ENCODE measurements around the gene CPT2. TPM values are rescaled to one million over a fixed set of nuclear protein-coding genes. Genes with fewer than 3 reads are reported as not detected.

CPT2 gene
- total and polyA plus RNA-seq, 2 of the 13 experiments (the other 11 are each of a cell fraction or from before 2014, with no cell fraction given): 12.6 to 14.6 TPM

DNA sequence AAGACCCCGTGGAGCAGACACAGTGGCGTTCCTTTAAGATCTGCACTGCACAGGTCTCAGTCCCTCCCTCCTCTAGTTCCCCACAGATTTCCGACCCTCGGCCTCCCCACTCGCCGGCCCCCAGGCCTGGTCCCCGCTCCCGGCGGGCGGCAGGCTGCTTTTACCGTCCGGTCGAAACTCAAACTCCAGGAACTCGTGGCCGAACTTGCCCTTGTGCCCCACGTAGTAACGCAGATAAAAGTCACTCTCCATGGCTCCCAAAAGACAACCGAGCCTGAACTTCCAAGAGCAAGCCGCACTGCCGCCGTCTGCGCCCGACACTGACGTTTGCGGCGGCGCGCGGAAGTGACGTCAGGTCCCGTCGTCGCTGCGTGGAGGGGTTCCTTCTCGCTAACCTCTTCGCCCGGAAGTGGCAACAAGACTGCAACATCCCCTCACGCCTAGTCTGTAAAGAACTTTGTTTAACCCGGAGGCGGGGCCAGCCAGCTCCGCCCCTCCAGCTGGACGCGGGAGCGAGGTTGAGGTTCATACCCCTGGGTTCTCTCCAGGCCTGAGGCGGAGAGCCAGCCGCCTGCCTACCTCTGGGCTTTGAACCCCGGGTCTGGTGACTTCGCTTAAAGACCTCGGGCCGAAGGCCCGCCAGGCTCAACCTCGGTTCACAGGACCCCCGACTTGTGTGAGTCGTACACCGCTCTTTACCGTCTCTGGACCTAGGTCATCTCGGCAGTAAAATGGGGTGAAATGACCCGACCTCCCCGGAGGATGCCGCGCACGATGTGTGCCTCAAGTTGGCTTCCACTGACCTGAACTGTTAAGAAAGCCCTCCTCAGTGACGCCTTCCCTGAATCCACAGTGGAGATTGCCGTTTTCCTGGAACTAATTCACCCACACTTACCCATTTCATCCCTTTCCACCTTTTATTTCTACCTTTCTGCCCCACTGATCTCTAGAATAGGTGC lies 41.9 kb downstream of the CPT2 start, which contains the start of gene MAGOH (continued):
- TF ChIP-seq ZNF878 (CRISPR knock-in tag; IDR thresholded peaks at IDR 0.05): peak; percentile 76; the same call in 1 of the 2 replicates
- no peak for TF ChIP-seq NR2F2 (IDR thresholded peaks at IDR 0.05; ENCODE audit: borderline replicate concordance, low read depth)
- TF ChIP-seq, protein P1, sequence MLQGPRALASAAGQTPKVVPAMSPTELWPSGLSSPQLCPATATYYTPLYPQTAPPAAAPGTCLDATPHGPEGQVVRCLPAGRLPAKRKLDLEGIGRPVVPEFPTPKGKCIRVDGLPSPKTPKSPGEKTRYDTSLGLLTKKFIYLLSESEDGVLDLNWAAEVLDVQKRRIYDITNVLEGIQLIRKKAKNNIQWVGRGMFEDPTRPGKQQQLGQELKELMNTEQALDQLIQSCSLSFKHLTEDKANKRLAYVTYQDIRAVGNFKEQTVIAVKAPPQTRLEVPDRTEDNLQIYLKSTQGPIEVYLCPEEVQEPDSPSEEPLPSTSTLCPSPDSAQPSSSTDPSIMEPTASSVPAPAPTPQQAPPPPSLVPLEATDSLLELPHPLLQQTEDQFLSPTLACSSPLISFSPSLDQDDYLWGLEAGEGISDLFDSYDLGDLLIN (CRISPR knock-in tag; IDR thresholded peaks at IDR 0.05; ENCODE audit: borderline replicate concordance): peak; percentile 36; the same call in 1 of the 2 replicates
- TF ChIP-seq, protein P2, sequence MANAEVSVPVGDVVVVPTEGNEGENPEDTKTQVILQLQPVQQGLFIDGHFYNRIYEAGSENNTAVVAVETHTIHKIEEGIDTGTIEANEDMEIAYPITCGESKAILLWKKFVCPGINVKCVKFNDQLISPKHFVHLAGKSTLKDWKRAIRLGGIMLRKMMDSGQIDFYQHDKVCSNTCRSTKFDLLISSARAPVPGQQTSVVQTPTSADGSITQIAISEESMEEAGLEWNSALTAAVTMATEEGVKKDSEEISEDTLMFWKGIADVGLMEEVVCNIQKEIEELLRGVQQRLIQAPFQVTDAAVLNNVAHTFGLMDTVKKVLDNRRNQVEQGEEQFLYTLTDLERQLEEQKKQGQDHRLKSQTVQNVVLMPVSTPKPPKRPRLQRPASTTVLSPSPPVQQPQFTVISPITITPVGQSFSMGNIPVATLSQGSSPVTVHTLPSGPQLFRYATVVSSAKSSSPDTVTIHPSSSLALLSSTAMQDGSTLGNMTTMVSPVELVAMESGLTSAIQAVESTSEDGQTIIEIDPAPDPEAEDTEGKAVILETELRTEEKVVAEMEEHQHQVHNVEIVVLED (CRISPR knock-in tag; IDR thresholded peaks at IDR 0.05; ENCODE audit: borderline replicate concordance): peak; percentile 96
- TF ChIP-seq, protein P3, sequence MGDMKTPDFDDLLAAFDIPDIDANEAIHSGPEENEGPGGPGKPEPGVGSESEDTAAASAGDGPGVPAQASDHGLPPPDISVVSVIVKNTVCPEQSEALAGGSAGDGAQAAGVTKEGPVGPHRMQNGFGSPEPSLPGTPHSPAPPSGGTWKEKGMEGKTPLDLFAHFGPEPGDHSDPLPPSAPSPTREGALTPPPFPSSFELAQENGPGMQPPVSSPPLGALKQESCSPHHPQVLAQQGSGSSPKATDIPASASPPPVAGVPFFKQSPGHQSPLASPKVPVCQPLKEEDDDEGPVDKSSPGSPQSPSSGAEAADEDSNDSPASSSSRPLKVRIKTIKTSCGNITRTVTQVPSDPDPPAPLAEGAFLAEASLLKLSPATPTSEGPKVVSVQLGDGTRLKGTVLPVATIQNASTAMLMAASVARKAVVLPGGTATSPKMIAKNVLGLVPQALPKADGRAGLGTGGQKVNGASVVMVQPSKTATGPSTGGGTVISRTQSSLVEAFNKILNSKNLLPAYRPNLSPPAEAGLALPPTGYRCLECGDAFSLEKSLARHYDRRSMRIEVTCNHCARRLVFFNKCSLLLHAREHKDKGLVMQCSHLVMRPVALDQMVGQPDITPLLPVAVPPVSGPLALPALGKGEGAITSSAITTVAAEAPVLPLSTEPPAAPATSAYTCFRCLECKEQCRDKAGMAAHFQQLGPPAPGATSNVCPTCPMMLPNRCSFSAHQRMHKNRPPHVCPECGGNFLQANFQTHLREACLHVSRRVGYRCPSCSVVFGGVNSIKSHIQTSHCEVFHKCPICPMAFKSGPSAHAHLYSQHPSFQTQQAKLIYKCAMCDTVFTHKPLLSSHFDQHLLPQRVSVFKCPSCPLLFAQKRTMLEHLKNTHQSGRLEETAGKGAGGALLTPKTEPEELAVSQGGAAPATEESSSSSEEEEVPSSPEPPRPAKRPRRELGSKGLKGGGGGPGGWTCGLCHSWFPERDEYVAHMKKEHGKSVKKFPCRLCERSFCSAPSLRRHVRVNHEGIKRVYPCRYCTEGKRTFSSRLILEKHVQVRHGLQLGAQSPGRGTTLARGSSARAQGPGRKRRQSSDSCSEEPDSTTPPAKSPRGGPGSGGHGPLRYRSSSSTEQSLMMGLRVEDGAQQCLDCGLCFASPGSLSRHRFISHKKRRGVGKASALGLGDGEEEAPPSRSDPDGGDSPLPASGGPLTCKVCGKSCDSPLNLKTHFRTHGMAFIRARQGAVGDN (CRISPR knock-in tag; IDR thresholded peaks at IDR 0.05): peak; percentile 93
- TF ChIP-seq, protein P4, sequence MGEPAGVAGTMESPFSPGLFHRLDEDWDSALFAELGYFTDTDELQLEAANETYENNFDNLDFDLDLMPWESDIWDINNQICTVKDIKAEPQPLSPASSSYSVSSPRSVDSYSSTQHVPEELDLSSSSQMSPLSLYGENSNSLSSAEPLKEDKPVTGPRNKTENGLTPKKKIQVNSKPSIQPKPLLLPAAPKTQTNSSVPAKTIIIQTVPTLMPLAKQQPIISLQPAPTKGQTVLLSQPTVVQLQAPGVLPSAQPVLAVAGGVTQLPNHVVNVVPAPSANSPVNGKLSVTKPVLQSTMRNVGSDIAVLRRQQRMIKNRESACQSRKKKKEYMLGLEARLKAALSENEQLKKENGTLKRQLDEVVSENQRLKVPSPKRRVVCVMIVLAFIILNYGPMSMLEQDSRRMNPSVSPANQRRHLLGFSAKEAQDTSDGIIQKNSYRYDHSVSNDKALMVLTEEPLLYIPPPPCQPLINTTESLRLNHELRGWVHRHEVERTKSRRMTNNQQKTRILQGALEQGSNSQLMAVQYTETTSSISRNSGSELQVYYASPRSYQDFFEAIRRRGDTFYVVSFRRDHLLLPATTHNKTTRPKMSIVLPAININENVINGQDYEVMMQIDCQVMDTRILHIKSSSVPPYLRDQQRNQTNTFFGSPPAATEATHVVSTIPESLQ (CRISPR knock-in tag; conservative IDR thresholded peaks at IDR 0.05): no peak
- peak; percentile 99 for TF ChIP-seq CREB1 (IDR thresholded peaks at IDR 0.05)
- TF ChIP-seq CREB1 (CRISPR knock-in tag; IDR thresholded peaks at IDR 0.05): peak; percentile 100
- TF ChIP-seq U2AF2 (IDR thresholded peaks at IDR 0.05; ENCODE audit: low read depth, low read length): no peak
- TF ChIP-seq HMG20B (CRISPR knock-in tag; conservative IDR thresholded peaks at IDR 0.05): no peak
- TF ChIP-seq, protein P5, sequence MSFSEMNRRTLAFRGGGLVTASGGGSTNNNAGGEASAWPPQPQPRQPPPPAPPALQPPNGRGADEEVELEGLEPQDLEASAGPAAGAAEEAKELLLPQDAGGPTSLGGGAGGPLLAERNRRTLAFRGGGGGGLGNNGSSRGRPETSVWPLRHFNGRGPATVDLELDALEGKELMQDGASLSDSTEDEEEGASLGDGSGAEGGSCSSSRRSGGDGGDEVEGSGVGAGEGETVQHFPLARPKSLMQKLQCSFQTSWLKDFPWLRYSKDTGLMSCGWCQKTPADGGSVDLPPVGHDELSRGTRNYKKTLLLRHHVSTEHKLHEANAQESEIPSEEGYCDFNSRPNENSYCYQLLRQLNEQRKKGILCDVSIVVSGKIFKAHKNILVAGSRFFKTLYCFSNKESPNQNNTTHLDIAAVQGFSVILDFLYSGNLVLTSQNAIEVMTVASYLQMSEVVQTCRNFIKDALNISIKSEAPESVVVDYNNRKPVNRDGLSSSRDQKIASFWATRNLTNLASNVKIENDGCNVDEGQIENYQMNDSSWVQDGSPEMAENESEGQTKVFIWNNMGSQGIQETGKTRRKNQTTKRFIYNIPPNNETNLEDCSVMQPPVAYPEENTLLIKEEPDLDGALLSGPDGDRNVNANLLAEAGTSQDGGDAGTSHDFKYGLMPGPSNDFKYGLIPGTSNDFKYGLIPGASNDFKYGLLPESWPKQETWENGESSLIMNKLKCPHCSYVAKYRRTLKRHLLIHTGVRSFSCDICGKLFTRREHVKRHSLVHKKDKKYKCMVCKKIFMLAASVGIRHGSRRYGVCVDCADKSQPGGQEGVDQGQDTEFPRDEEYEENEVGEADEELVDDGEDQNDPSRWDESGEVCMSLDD (CRISPR knock-in tag; IDR thresholded peaks at IDR 0.05; ENCODE audit: borderline replicate concordance): no peak
- TF ChIP-seq, protein P6, sequence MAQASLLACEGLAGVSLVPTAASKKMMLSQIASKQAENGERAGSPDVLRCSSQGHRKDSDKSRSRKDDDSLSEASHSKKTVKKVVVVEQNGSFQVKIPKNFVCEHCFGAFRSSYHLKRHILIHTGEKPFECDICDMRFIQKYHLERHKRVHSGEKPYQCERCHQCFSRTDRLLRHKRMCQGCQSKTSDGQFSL (CRISPR knock-in tag; IDR thresholded peaks at IDR 0.05): no peak
- TF ChIP-seq TEAD3 (CRISPR knock-in tag; optimal IDR thresholded peaks at IDR 0.05; ENCODE audit: borderline replicate concordance): peak; percentile 64
